Glutamatergic neuron (in vitro differentiated cells): ENCODE measurements around the gene NRG3. TPM values are rescaled to one million over a fixed set of nuclear protein-coding genes. Genes with fewer than 3 reads are reported as not detected.

ENCODE experiments used
- DNase-seq: peaks from one replicate; pipeline ENCODE4 v3.0.0; 2022
- H3K27ac Mint-ChIP-seq: one replicate; pipeline ENCODE4 v1.8.0; 2020; ENCODE audit warnings: mild to moderate bottlenecking, mixed read lengths, inconsistent platforms; ENCODE audit not compliant: unreplicated experiment
- H3K27me3 Mint-ChIP-seq: one replicate; pipeline ENCODE4 v1.8.0; 2020; ENCODE audit warnings: mild to moderate bottlenecking, moderate library complexity, mixed read lengths, inconsistent platforms; ENCODE audit not compliant: unreplicated experiment
- H3K36me3 Mint-ChIP-seq: one replicate; pipeline ENCODE4 v1.8.0; 2020; ENCODE audit warnings: mild to moderate bottlenecking, mixed read lengths, inconsistent platforms; ENCODE audit not compliant: unreplicated experiment
- H3K4me1 Mint-ChIP-seq: one replicate; pipeline ENCODE4 v1.8.0; 2020; ENCODE audit warnings: mild to moderate bottlenecking, low read depth, mixed read lengths, inconsistent platforms; ENCODE audit not compliant: unreplicated experiment
- H3K4me3 Mint-ChIP-seq: one replicate; pipeline ENCODE4 v1.8.0; 2020; ENCODE audit warnings: mild to moderate bottlenecking, mixed read lengths, inconsistent platforms; ENCODE audit not compliant: unreplicated experiment
- H3K9me3 Mint-ChIP-seq: one replicate; pipeline ENCODE4 v1.8.0; 2020; ENCODE audit warnings: mild to moderate bottlenecking, moderate library complexity, mixed read lengths, inconsistent platforms; ENCODE audit not compliant: unreplicated experiment
- total RNA-seq: library from RNA; stranded (reverse); fragmentation: NEBNext Ultra II Directional; extraction: Animal tissue kit (Norgen Biotek cat#: 25700); gene quantifications from one replicate; pipeline ENCODE4 v1.2.1, GENCODE V29; 2021; ENCODE audit not compliant: unreplicated experiment
- TF ChIP-seq, protein P1 (sequence below): fragments of 200-600 bp; sonication (generic); IDR thresholded peaks from one replicate; pipeline ENCODE4 v1.5.0; 2021; ENCODE audit not compliant: partially characterized antibody, unreplicated experiment

Gene NRG3
- total RNA-seq, 1 donor from 2014 or later, result 3.2 TPM

DNA sequence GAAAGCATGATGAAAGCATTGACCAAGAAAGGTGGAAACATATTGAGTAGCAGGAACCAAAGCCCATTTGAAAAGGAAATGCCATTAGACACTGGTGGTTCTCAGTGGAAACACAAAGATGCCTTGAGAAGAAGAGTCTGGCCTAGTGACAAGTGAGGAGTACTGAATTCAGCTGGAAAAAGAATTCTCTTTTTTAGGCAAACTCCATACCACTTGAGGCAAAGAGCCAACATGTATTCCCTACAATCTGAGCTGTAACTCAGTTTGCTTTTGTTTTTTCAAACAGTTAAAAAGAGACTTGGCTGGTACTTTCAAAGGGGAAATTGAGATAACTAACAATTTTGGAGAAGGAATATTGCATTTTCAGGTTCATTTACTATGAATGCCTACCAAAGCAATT lies 624.0 kb downstream of the NRG3 start:
- Mint-ChIP-seq H3K27me3 (peaks cover 1% of the 10 kb centered on the region), H3K9me3 (no peaks in the 10 kb centered on the region), H3K4me3 (no peak overlapping the region), H3K4me1 (no peaks in the 10 kb centered on the region), H3K27ac (no peak overlapping the region), H3K36me3 (no peaks in the 10 kb centered on the region)
- TF ChIP-seq, protein P1, sequence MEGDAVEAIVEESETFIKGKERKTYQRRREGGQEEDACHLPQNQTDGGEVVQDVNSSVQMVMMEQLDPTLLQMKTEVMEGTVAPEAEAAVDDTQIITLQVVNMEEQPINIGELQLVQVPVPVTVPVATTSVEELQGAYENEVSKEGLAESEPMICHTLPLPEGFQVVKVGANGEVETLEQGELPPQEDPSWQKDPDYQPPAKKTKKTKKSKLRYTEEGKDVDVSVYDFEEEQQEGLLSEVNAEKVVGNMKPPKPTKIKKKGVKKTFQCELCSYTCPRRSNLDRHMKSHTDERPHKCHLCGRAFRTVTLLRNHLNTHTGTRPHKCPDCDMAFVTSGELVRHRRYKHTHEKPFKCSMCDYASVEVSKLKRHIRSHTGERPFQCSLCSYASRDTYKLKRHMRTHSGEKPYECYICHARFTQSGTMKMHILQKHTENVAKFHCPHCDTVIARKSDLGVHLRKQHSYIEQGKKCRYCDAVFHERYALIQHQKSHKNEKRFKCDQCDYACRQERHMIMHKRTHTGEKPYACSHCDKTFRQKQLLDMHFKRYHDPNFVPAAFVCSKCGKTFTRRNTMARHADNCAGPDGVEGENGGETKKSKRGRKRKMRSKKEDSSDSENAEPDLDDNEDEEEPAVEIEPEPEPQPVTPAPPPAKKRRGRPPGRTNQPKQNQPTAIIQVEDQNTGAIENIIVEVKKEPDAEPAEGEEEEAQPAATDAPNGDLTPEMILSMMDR, result no peak
- no peak for DNase-seq

DNA sequence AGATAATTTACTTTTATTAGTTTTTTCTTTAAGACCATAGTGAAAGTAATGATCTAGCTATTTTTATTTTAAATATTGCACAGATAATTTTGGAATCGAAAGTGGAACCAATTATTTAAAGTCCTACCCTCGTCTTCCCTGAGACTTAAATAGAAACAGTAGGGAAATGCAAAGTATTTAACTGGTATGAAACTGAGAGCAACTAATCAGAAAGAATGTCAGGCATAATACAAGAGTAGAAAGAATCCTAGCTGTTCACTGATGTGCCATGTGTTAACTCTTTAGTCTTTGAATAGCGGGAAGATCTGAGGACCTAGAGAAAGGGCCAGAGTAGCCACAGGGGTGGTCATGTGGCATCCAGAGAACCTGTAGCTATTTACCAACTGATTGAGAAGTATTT lies 630.0 kb downstream of the NRG3 start:
- DNase-seq, result no peak
- TF ChIP-seq, protein P1, result no peak
- Mint-ChIP-seq H3K36me3 (peaks cover 3% of the 10 kb centered on the region), H3K27ac (no peak overlapping the region), H3K9me3 (peaks cover 3% of the 10 kb centered on the region), H3K4me1 (no peaks in the 10 kb centered on the region), H3K27me3 (peaks cover 1% of the 10 kb centered on the region), H3K4me3 (no peak overlapping the region)

DNA sequence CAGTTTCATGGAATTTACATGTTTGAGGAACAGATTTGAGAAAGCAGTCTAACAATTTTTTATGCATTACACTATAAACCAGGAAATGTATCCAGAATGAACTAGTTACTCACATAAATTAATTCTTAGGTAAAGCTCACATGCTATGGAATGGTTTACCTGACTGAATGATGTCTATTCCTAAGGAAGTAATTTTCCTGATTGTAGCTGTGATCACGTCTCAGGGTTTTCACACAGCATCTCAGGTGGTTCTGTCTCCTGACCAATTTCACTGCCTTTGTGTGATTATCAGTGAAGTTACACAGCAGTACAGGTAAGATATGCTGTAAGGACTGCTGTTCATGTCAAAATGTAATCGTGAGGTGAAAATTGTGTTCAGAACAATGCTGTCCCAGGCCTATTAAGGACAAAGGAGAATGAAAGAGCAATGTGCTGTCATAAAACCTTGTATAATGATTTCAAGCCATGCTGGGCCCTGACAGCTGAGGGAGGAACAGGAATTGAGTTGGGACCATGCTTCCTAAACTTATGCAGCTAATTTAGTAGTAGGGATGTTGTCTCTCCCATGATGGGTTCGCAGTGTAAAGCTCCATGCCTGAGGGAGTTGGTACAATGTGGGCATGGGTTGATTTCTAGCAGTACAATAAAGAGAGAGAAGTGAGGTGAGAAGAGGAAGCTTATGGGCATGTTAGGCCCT lies 631.8 kb downstream of the NRG3 start:
- TF ChIP-seq, protein P1, result no peak
- Mint-ChIP-seq H3K4me3 (no peak overlapping the region), H3K27me3 (no peaks in the 10 kb centered on the region), H3K27ac (no peak overlapping the region), H3K36me3 (peaks cover 3% of the 10 kb centered on the region), H3K9me3 (peaks cover 3% of the 10 kb centered on the region), H3K4me1 (no peaks in the 10 kb centered on the region)
- DNase-seq, result no peak

DNA sequence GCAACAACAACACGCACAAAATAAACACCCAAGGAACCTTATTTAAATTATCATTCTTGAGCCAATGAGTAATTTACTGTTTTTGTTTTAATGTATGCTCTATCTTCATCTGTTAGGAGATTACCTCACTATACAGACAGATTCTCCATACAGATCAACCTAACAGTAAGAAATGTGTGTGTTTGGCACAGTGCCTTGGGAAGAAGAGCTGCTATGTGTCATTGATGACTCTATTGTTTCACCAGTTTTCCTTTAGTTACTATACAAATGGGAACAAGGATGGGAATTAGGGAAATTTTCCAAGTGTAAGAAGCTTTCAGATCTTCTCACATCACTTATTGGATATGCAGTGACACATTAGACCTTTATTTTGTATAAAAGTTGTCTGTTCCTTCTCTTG lies 640.3 kb downstream of the NRG3 start:
- DNase-seq, result no peak
- TF ChIP-seq, protein P1, result no peak
- Mint-ChIP-seq H3K36me3 (no peaks in the 10 kb centered on the region), H3K9me3 (no peaks in the 10 kb centered on the region), H3K27ac (no peak overlapping the region), H3K4me3 (no peak overlapping the region), H3K27me3 (no peaks in the 10 kb centered on the region), H3K4me1 (no peaks in the 10 kb centered on the region)

DNA sequence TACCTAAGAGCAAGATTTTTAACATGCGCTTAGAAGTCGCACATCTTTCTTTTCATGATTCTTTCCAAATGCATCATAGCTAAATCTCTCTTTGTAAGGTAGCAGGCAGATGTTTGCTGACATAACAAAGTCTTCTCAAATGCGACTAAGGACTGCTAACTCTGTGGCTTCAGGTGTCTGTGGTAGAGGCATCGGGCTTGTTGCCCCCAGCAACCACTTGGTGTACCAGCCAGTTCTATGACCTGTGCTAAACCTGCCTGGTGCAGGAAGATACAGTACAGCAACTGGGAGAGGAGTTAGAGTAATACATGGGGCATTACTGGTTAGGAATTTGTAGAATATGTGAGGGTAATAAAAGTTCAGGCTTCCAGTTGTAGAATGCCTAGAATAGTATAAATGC lies 654.1 kb downstream of the NRG3 start:
- Mint-ChIP-seq H3K36me3 (no peaks in the 10 kb centered on the region), H3K9me3 (no peaks in the 10 kb centered on the region)

More for the DNA sequence above, 654.1 kb downstream of the NRG3 start:
- no peak overlapping the region for H3K4me3 Mint-ChIP-seq
- no peaks in the 10 kb centered on the region for H3K4me1 Mint-ChIP-seq
- H3K27ac Mint-ChIP-seq, result no peak overlapping the region
- TF ChIP-seq, protein P1, result no peak
- no peaks in the 10 kb centered on the region for H3K27me3 Mint-ChIP-seq
- no peak for DNase-seq
